GM18909 (cell line): ENCODE data around the gene KRTAP2-4.
"Not testable (repeated sequence)": the region's sequence is repeated elsewhere in the genome, so short reads cannot be mapped to it uniquely, and the experiment has no call there.

Experiments used
- ATAC-seq: cut with Tn5 transposase; IDR thresholded peaks from one replicate; pipeline ENCODE4 v1.9.1; 2021; ENCODE audit warnings: mild to moderate bottlenecking; ENCODE audit not compliant: unreplicated experiment, poor library complexity

KRTAP2-4 gene, protein sequence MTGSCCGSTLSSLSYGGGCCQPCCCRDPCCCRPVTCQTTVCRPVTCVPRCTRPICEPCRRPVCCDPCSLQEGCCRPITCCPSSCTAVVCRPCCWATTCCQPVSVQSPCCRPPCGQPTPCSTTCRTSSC

DNA sequence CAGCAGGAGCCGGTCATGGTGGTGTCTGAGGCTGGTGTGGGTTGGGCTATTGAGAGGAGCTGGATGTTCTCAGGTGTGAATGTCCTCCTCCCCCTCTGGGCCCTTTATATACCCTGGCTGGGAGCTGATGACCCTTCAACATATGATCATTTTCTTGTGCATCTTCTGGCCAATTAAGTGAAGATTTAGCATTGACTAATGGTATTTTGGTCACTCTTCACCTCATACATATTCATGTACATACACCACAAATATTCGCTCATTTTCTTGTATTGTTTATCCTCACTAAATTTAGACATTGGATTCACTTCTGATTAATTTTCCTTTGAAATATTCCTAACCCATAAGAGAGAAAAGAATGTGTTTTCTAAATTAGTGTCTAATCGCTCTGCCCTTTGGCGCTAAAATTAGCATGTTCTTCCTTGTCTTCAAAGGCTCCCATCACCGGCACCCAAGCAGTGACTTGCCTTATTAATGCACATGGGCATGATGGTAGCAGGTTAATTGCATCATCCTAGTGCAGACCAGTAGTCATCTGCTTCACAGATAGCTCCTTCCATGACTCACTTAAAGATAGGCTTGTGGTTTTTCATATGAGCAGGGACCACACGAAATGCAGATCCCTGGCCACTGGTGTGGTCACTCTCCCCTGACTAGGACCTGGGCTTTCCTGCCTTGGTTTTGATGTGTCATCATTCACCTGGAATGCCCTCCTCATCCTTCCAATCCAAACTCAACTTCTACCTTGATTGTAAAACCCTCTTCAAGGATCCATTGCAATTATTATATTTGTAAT is at the start of gene KRTAP2-4:
Gene KRTAP2-4, minus strand, starts transcription at position 51 of the 796 bp plus-strand sequence. Its CDS starts 34 bp downstream, at position 17.
- ATAC-seq: no peak

DNA sequence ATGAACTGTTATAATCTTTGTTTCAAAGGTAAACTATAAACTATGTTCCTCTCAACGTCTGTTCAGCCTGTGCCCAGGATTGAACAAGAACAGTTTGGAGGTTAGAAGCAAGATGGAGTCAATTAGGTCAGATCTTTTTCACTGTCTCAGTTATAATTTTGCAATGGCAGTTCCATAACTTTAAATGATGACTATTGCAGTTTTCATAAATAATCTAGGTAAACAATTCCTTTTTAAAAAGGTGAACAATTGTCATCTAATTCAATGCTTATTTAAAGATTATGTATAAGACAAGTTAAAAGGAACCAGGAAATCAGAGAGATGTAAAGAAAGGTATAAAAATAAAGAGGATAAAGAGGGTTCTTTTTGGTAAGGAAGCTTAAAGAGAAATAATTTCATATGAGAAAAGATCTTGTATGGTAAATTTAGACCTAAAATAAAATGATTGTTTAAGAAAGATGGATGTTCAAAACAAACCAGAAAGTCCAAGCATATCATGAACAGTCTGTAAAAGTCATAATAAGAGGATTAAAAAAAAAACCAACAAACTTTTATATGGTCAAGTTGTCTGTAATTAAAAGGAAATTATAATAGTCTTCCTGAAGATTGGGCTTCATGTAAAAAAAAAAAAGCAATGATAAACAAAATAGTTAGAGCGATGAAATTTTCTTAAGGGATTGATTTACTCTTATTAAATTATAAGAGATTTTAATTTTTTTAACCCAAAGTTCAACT is 45.6 kb upstream of the KRTAP2-4 start:
- no peak for ATAC-seq

DNA sequence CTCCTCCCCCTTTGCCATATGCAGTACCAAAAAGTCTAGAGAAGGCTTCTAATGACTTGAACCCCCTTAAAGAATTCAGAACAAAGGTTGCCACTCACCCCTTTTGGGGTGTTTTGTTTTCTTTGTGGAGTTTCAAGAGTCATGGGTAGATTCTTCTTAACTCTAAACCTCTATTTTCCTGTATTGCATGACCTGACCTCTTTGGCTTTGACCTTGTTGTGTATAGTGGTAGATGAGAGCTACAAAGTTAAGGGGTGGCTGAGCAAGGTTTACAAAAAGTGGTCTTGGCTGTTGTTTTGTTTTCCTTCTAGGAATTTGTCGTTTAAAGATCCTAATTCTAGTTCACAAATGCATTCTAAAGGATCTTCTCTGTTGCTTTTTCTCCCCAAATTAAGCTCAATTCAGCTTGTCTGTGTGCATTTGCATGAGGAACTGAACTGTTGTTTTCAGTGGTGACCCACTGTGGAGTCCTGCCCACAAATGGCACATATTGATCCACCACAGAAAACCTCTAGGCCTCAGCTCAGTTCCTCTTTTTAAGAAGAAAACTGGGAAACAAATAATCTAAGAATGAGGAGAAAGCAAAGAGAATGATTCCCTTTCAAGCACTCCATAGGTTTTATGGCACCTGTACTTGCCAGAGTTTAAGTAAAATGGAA is 43.2 kb upstream of the KRTAP2-4 start:
- not testable (repeated sequence) for ATAC-seq

DNA sequence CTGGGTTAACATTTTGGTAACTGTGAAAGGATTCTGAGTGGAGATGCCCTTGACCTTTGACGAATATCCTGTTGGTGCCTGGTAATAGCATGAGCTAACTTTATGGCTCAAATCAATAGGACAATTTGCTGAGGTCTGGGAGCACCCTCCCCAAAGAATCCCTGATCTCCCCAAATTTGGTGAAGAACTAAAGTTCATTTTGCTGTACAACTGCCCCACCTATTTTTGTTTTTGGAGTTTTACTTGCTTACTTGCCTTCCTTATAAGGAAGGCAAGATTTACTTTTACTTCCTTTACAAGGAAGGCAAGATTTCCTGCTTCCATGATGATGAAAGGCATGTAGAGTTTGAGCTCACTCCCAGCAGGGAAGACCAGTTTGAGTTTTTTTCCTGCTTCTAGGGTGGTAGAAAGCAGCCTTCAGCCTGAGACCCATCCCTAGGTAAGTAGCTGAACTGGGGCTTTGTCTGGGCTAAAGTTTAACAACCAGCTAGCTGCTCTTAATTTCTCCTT is 42.3 kb upstream of the KRTAP2-4 start:
- no peak for ATAC-seq

DNA sequence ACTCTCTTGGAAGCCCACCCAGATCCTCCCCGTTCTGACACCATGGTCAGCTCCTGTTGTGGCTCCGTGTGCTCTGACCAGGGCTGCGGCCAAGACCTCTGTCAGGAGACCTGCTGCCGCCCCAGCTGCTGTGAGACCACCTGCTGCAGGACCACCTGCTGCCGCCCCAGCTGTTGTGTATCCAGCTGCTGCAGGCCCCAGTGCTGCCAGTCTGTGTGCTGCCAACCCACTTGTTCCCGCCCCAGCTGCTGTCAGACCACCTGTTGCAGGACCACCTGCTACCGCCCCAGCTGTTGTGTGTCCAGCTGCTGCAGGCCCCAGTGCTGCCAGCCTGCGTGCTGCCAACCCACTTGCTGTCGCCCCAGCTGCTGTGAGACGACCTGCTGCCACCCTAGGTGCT is 39.7 kb upstream of the KRTAP2-4 start, which contains the start of gene KRTAP4-9:
Gene KRTAP4-9, plus strand, starts transcription at position 43 of the 400 bp plus-strand sequence. Its CDS starts 0 bp downstream, at position 43.
- ATAC-seq: not testable (repeated sequence)

DNA sequence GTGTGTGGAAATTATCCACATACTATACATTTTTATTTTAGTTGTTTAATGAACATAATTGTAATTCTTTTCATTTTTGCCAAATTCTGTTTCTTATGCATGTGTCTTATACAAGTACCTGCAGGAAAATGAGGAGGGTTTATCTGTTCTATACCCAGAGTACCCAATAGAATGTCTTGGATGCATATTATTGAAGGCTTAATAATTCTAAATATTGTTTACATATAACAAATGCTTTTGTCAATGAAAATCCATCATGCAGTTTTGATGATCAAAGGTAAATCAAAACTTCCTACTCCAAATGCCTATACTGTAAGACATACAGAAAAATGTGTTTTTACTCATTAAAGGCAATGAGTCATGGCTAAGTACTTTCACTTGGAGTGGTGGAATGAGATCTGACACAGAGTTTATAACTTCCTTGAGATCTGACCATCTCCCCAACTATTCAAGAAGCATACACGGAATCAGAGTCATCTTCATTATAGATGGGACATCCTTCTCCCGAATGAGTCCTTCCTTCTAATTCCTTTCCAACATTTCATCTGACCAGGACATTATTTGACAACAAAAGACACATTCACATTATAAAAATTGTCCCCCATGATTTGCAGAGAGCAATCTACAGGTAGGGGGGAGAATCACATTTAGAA is 38.8 kb upstream of the KRTAP2-4 start:
- not testable (repeated sequence) for ATAC-seq

DNA sequence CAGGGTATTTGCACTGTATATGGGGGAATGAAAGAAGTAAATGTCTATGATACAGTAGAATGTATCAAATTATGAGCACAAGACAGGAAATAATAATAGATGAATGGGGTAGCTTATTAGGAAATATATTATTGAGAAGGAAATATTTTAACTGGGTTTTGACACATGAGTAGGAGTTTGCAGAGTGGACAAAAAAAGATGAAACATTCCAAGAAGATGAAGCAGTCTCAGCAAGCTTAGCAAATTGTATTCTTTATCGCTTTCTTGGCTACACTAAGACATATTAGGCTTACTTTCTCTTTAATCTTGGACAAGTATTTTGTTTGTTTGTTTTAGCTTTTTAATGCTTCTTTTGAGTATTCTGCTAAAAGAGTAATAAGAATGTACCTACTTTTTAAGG is 38.2 kb upstream of the KRTAP2-4 start:
- ATAC-seq: no peak

DNA sequence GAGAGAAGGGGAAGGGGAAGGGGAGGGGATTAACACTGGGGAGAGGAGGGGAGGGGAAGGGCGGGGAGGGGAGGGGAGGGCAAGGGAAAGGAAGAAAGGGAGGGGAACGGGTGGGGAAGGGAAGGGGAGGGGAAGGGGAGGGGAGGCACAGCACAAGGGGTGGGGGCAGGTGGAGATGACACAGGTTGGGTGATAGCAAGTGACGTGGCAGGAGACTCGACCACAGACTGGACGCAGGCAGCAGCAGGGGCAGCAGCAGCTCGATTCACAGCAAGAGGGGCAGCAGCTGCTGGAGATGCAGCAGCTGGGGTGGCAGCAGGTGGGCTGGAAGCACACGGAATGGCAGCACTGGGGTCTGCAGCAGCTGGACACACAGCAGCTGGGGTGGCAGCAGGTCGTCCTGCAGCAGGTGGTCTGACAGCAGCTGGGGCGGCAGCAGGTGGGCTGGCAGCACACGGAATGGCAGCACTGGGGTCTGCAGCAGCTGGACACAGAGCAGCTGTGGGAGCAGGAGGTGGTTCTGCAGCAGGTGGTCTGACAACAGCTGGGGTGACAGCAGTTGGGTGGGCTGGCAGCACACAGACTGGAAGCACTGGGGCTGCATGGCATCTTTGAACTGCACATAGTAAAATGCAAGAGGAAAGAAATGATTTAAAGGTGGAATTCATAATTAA is 36.0 kb upstream of the KRTAP2-4 start, which contains the start of gene KRTAP4-16:
Gene KRTAP4-16, minus strand, starts transcription at position 624 of the 674 bp plus-strand sequence. Its CDS starts 0 bp downstream, at position 624.
- ATAC-seq: no peak

DNA sequence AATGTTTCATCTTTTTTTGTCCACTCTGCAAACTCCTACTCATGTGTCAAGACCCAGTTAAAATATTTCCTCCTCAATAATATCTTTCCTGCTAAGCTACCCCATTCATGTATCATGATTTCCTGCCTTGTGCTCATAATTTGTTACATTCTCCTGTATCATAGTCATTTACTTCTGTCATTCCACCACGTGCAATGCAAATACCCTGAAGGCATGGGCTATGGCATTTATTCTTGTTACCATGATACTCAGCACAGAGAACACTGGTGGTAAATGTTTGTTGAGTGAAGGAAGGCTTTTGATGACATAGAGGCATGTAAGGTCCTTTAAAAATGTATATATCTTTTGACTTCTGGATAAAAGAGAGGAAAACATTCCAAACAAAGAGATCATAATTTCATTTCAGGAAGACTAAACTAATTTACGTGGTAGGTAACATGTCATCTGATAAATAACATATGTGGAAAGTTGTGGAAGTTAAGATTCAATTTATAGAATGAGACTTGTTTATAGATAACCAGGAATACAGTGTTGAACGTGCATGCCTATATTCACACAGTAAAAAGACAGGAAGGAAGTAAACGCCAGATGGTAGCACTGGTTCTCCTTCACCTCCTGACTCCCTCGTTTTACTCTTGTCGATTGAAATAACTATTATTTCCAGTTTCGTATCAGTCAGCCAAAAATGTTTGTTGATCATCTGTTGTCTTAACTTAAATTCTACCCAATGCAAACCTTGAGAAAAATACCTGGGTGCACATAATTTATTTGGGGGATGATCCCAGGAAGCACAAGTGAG is 34.2 kb upstream of the KRTAP2-4 start:
- ATAC-seq: not testable (repeated sequence)

DNA sequence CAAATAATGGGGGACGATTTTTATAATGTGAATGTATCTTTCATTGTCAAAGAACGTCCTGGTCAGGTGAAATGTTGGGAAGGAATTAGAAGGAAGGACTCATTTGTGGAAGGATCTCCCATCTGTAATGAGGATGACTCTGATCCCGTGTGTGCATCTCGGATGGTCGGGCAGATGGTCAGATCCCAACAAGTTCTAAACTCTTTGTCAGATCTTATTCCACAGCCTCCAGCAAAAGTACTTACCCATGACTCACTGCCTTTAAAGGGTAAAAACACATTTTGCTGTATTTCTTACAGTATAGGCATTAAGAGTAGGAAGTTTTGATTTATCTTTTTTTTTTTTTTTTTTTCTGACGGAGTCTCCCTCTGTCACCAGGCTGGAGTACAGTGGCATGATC is 32.8 kb upstream of the KRTAP2-4 start:
- no peak for ATAC-seq

DNA sequence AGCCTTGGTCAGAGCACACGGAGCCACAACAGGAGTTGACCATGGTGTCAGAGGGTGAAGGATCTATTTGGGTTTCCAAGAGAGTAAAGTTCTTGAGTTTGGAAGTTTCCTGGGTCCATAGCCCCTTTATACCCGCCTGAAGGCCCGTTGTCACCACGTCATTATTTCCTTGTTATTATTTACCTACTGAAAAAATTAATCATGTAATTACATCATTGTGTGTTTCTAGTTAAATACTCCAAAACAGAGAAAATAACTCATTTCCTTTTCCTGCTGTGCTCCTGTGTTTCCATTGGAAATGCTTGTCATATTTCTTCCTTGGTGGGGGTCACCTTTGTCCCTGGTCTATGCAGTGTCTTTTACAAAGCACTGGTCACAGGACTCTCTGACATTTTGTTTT is 32.4 kb upstream of the KRTAP2-4 start, which contains the start of gene KRTAP4-8:
Gene KRTAP4-8, minus strand, starts transcription at position 101 of the 400 bp plus-strand sequence. Its CDS starts 58 bp downstream, at position 43.
- ATAC-seq: no peak

DNA sequence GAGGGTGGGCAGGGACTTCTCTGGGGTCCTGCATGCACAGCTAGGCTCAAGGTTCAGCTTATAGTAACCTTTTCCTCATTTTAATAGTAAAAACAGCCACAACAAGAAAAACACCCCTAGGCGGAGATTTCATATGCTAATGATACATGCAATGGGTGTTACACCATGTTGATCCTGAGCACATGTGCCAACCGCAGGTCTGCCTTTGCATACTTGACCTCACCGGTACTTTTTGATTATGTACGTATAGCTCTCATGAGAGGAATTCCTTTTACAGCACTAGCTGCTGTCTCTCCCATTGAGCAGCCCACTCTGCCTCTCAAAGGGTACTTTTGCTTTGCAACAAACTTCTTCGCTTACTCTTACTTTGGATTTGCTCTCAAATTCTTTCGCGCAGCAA is 30.4 kb upstream of the KRTAP2-4 start:
- no peak for ATAC-seq

DNA sequence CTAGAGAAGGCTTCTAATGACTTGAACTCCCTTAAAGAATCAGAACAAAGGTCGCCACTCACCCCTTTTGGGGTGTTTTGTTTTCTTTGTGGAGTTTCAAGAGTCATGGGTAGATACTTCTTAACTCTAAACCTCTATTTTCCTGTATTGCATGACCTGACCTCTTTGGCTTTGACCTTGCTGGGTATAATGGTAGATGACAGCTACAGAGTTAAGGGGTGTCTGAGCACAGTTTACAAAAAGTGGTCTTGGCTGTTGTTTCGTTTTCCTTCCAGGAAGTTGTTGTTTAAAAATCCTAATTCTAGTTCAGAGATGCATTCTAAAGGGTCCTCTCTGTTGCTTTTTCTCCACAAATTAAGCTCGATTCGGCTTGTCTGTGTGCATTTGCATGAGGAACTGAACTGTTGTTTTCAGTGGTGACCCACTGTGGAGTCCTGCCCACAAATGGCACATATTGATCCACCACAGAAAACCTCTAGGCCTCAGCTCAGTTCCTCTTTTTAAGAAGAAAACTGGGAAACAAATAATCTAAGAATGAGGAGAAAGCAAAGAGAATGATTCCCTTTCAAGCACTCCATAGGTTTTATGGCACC is 23.2 kb upstream of the KRTAP2-4 start:
- not testable (repeated sequence) for ATAC-seq

DNA sequence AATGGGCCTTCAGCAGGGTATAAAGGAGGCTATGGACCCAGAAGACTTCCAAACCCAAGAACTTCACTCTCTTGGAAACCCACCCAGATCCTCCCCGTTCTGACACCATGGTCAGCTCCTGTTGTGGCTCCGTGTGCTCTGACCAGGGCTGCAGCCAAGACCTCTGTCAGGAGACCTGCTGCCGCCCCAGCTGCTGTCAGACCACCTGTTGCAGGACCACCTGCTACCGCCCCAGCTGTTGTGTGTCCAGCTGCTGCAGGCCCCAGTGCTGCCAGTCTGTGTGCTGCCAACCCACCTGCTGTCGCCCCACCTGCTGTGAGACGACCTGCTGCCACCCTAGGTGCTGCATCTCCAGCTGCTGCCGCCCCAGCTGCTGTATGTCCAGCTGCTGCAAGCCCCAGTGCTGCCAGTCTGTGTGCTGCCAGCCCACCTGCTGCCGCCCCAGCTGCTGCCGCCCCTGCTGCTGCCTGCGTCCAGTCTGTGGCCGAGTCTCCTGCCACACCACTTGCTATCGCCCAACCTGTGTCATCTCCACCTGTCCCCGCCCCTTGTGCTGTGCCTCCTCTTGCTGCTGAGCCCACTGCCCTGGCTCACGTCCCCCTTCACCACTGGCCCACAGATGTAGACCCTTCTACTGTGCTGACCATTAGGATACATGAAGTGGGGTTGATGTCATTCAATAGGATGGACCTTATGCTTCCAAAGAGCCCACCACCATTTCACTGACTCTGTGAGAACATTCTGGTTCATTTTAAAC is 18.6 kb upstream of the KRTAP2-4 start, which contains the start of gene KRTAP4-7:
Gene KRTAP4-7, plus strand, starts transcription at position 51 of the 757 bp plus-strand sequence. Its CDS starts 57 bp downstream, at position 108.
- not testable (repeated sequence) for ATAC-seq

DNA sequence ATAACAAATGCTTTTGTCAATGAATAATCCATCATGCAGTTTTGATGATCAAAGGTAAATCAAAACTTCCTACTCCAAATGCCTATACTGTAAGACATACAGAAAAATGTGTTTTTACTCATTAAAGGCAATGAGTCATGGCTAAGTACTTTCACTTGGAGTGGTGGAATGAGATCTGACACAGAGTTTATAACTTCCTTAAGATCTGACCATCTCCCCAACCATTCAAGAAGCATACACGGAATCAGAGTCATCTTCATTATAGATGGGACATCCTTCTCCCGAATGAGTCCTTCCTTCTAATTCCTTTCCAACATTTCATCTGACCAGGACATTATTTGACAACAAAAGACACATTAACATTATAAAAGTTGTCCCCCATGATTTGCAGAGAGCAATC is 17.7 kb upstream of the KRTAP2-4 start:
- not testable (repeated sequence) for ATAC-seq

DNA sequence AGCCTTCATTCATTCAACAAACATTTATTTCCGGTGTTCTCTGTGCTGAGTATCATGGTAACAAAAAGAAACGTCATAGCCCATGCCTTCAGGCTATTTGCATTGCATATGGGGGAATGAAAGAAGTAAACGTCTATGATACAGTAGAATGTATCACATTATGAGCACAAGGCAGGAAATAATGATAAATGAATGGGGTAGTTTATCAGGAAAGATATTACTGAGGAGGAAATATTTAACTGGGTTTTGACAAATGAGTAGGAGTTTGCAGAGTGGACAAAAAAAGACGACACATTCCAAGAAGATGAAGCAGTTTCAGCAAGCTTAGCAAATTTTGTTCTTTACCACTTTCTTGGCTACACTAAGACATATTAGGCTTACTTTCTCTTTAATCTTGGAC is 16.9 kb upstream of the KRTAP2-4 start:
- no peak for ATAC-seq

DNA sequence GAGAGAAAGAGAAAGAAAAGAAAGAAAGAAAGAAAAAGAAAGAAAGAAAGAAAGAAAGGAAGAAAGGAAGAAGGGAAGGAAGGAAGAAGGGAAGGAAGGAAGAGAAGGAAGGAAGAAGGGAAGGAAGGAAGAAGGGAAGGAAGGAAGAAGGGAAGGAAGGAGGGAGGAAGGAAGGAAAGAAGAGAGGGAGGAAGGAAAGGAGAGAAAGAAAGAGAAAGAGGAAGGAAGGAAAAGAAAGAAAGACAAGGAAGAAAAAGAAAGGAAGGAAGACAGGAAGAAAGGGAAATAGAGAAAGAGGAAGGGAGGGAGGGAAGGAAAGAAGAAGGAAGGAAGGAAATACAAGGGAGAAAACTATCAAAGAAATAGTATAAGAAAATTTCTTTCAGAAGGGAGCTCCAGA is 11.1 kb upstream of the KRTAP2-4 start:
- ATAC-seq: no peak
